Common myeloid progenitor, CD34-positive (primary cell): Measurements from ENCODE around the gene FAF1.

Experiments
- CTCF ChIA-PET: fragments of 350-600 bp; sonication (Branson Sonifier 250); formaldehyde crosslinking; loops from one replicate; lab custom pipeline; 2021; ENCODE audit warnings: antibody characterized with exemption; lab: Charles Lee
- POLR2A ChIA-PET: fragments of 350-600 bp; sonication (Branson Sonifier 250); formaldehyde crosslinking; loops from one replicate; lab custom pipeline; 2021; ENCODE audit warnings: antibody characterized with exemption; lab: Charles Lee
- DNase-seq, 3 donors: peaks; one replicate each; pipeline versions ENCODE4 v3.0.0 to v3.0.0-alpha.2; 2013
- H3K27ac ChIP-seq, 2 experiments: 1 replicate in 1 of 2; 2 replicates in 1 of 2; pipeline ENCODE4 v1.7.0; 2013; ENCODE audit warnings: inconsistent platforms in 2 of 2, low read length in 2 of 2, mild to moderate bottlenecking in 2 of 2, low read depth in 1 of 2, moderate library complexity in 1 of 2; ENCODE audit not compliant: severe bottlenecking in 2 of 2, insufficient read depth in 1 of 2, poor library complexity in 1 of 2
- H3K27me3 ChIP-seq, 5 experiments: replicated peaks in 2 of 5; 1 replicate in 3 of 5; 2 replicates in 2 of 5; pipeline versions ENCODE4 v1.6.1 to v1.7.0; 2013; ENCODE audit warnings: low read length in 4 of 5, mild to moderate bottlenecking in 2 of 5, moderate library complexity in 2 of 5, inconsistent platforms in 1 of 5; ENCODE audit not compliant: insufficient read depth in 5 of 5, control insufficient read depth in 4 of 5
- H3K36me3 ChIP-seq, 4 experiments: 1 replicate in 2 of 4; 2 replicates in 2 of 4; pipeline versions ENCODE4 v1.6.1 to v1.7.0; 2013; ENCODE audit warnings: low read length in 3 of 4, control low read depth in 1 of 4, mild to moderate bottlenecking in 1 of 4; ENCODE audit not compliant: control insufficient read depth in 4 of 4, insufficient read depth in 4 of 4
- H3K4me1 ChIP-seq, 4 experiments: 1 replicate in 3 of 4; 2 replicates in 1 of 4; pipeline versions ENCODE4 v1.6.1 to v1.7.1; 2013; ENCODE audit warnings: low read length in 3 of 4, mild to moderate bottlenecking in 3 of 4, control low read depth in 1 of 4, inconsistent platforms in 1 of 4, moderate library complexity in 1 of 4; ENCODE audit not compliant: control insufficient read depth in 4 of 4, insufficient read depth in 4 of 4; ENCODE audit errors: control extremely low read depth in 1 of 4
- H3K4me3 ChIP-seq, 7 experiments: 1 replicate in 4 of 7; 2 replicates in 3 of 7; pipeline versions ENCODE4 v1.5.1 to v1.7.0; 2013; ENCODE audit warnings: mild to moderate bottlenecking in 7 of 7, low read length in 6 of 7, moderate library complexity in 6 of 7, inconsistent platforms in 2 of 7, low read depth in 2 of 7, control low read depth in 1 of 7; ENCODE audit not compliant: insufficient read depth in 4 of 7, control insufficient read depth in 1 of 7; ENCODE audit errors: extremely low read depth in 1 of 7
- H3K9me3 ChIP-seq, 5 experiments: 1 replicate in 4 of 5; 2 replicates in 1 of 5; pipeline versions ENCODE4 v1.6.1 to v1.7.1; 2013; ENCODE audit warnings: low read length in 4 of 5, mild to moderate bottlenecking in 2 of 5, inconsistent platforms in 1 of 5, low read depth in 1 of 5, moderate library complexity in 1 of 5; ENCODE audit not compliant: control insufficient read depth in 4 of 5, insufficient read depth in 2 of 5; ENCODE audit errors: control extremely low read depth in 1 of 5
- WGBS: methylation state at CpG from one replicate; pipeline ENCODE4 v1.1.5; 2013; ENCODE audit not compliant: insufficient coverage; 5-methylcytosine and 5-hydroxymethylcytosine counted together

Gene FAF1

DNA sequence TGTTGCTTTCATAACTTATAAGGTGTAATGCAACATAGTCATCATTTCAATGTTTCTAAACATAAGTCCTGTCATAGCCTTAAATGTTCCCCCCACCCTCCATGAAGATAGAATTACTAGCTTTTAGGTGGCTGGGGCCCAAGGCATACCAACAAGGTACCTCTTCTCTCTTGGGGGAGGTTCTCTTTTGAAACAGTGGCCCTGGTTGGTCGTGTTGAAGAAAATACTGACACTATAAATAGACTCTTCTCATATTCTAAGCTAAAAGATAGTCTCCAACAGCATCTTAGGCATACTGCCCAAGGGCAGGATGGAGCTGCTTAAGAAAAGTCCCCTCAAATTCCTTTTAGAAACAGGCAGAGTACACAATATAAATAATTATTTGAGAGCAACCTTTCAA is 255.0 kb downstream of the FAF1 start:
- no CpG with 5 or more reads among the region's 1 CpG for WGBS
- no peak overlapping the region for H3K4me3 ChIP-seq
- ChIA-PET POLR2A (no interaction called here), CTCF (interaction anchor here (1.5 kb wide), 1 partner anchor 338 kb away, joined by 6 read pairs; no protein-coding TSS in a partner anchor)
- H3K27me3 ChIP-seq = no peaks in the 10 kb centered on the region
- no peak overlapping the region for H3K27ac ChIP-seq
- H3K9me3 ChIP-seq = no peaks in the 10 kb centered on the region
- no peaks in the 10 kb centered on the region for H3K4me1 ChIP-seq
- no peaks in the 10 kb centered on the region for H3K36me3 ChIP-seq
- no peak for DNase-seq

DNA sequence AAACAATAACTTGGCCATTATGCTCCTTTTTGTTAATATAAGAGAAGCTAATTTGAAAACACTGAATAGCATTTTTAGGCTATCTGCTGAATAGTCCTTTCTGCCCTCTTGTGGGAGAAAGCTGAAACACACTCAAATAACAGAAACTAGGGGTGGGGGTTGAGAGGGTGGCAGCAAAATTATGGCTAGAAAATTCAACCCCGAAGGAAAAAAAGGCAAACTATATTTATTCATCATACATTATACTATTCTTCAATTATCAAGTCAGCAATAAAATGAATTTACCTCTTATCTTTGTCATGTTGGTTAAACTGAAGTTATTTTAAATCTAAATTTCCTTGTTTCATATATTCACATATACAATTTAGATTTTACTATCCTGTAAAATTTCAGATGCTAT is 255.9 kb downstream of the FAF1 start:
- no CpG with 5 or more reads among the region's 1 CpG for WGBS
- no peak overlapping the region for H3K4me3 ChIP-seq
- no peaks in the 10 kb centered on the region for H3K4me1 ChIP-seq
- peak; percentile 25 to 63 (median 58) for DNase-seq
- CTCF ChIA-PET = interaction anchor here (1.2 to 1.3 kb wide), 2 partner anchors 17 to 22 kb away, joined by 3 read pairs; no protein-coding TSS in a partner anchor
- H3K36me3 ChIP-seq = no peaks in the 10 kb centered on the region
- no peaks in the 10 kb centered on the region for H3K27me3 ChIP-seq
- no peak overlapping the region for H3K27ac ChIP-seq
- no peaks in the 10 kb centered on the region for H3K9me3 ChIP-seq
- POLR2A ChIA-PET = interaction anchor here (0.7 kb wide), 1 partner anchor 33 kb away, joined by 4 read pairs; no protein-coding TSS in a partner anchor

DNA sequence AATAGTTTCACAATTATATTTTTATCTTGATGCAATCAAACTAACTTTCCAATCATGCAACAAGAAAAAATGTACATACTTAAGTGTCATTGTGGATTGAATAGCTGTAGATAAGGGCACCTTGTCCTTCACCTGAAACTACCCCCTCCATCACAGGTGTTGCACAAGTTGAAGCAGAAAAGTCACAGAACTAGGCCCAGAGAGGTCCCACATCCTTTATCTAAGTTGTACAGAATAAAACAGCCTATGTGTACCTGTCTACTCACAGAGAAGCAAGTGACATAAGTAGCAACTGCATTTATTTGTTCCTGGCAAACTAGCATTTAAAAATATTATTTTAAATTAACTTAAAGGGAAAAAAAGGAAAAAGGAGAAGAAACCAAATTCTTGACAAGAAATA is 256.8 kb downstream of the FAF1 start:
- CTCF ChIA-PET = no interaction called here
- Histone ChIP-seq H3K36me3 (no peaks in the 10 kb centered on the region), H3K9me3 (no peaks in the 10 kb centered on the region), H3K27ac (no peak overlapping the region), H3K27me3 (no peaks in the 10 kb centered on the region), H3K4me1 (no peaks in the 10 kb centered on the region), H3K4me3 (no peak overlapping the region)
- POLR2A ChIA-PET = no interaction called here
- DNase-seq = no peak

DNA sequence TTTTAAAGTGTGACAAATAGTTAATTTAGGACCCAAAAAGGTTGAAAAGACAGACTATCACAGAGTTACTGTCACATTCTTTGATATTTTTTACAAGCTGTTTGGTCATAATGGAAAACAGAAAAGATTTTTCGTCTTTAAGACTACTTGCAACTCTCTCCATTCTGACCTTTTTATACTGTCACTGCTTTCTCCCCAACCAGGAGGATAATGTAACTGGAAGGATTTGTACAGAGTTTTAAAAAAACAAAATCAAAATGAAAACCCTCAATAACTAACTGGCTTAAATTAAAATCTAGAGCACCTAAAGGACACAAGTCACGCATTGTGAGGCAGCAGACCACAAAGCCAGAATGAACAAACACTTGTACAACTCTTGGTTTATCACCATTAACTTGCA is 257.7 kb downstream of the FAF1 start:
- no peaks in the 10 kb centered on the region for H3K36me3 ChIP-seq
- WGBS = no CpG with 5 or more reads among the region's 2 CpGs
- CTCF ChIA-PET = no interaction called here
- no peaks in the 10 kb centered on the region for H3K4me1 ChIP-seq
- POLR2A ChIA-PET = no interaction called here
- no peaks in the 10 kb centered on the region for H3K9me3 ChIP-seq
- no peak for DNase-seq
- no peak overlapping the region for H3K27ac ChIP-seq
- H3K4me3 ChIP-seq = no peak overlapping the region
- H3K27me3 ChIP-seq = no peaks in the 10 kb centered on the region

DNA sequence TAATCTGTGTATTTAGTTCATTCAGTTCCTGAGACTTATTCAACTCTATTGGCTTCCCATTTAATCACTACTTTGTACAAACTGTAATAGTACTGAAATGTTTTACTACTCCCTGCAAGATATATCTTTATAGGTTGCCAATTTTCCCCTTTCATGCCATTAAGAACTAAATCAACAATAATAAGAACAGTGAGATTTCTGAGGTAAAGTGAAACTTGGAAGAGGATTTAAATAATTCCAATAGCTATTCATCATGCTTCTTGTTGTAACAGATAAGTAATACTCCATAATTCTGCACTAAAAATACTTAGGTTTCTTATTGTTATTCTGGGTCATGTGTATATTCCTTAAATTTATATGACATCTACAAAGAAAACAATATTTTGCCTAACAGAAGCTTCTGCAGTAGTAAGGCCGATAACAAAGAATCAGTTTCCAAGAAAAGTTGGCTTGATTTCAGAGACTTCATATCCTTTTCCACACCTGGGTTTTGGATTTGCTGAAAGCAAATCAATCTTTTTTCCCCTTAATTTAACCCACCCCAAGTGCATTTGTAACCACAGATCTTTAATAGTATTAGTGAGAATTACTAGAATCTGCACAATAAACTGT is 258.3 kb downstream of the FAF1 start:
- no peak for DNase-seq
- Histone ChIP-seq H3K4me1 (no peaks in the 10 kb centered on the region), H3K27ac (no peak overlapping the region), H3K36me3 (no peaks in the 10 kb centered on the region), H3K9me3 (no peaks in the 10 kb centered on the region), H3K27me3 (no peaks in the 10 kb centered on the region), H3K4me3 (no peak overlapping the region)
- ChIA-PET POLR2A (no interaction called here), CTCF (no interaction called here)
- WGBS = 100% methylated on average over 1 of the region's 1 CpG

DNA sequence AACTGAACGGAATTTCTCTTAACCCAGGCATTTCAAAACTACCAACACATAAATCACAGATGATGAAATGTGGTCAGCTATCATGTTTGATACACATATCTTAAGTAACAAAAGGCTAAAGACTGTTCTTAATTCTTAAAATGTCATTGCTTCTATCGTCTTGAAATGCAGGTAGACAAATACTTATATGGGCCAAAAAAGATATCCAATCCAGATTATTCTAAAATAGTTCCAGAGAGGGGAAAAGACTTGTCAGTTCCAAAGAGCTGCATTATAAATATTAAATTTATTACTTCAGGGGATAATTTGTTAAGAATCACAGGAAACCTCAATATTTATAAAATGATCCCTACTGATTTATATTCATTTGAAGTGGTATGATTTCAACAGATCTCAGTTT is 259.4 kb downstream of the FAF1 start:
- no CpG with 5 or more reads among the region's 2 CpGs for WGBS
- CTCF ChIA-PET = interaction anchor here (0.7 kb wide), 1 partner anchor 434 kb away, joined by 3 read pairs; no protein-coding TSS in a partner anchor
- H3K4me1 ChIP-seq = no peaks in the 10 kb centered on the region
- H3K36me3 ChIP-seq = no peaks in the 10 kb centered on the region
- no peaks in the 10 kb centered on the region for H3K27me3 ChIP-seq
- POLR2A ChIA-PET = no interaction called here
- H3K4me3 ChIP-seq = no peak overlapping the region
- no peak overlapping the region for H3K27ac ChIP-seq
- H3K9me3 ChIP-seq = no peaks in the 10 kb centered on the region
- DNase-seq = no peak

DNA sequence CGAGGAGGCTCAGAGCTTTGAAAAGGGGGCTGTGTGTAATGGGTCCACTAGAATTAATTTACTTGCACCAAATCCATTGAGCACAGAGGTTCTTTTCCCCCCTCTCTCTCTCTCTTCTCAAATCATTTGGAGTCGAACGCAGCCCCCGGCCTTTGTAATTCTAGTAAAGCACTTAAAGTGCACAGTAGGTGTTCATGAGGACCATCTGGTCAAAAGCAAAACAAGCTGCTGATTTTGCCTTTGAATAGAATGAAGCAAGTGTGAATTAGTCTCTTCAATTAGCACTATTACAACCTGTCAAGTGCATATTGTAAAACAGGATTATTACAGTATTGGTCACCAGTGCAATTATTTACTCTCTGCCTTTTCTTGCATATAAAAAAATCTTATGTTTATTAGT is 259.9 kb downstream of the FAF1 start:
- Histone ChIP-seq H3K27me3 (no peaks in the 10 kb centered on the region), H3K4me1 (no peaks in the 10 kb centered on the region), H3K36me3 (no peaks in the 10 kb centered on the region), H3K9me3 (no peaks in the 10 kb centered on the region), H3K4me3 (no peak overlapping the region), H3K27ac (no peak overlapping the region)
- DNase-seq = no peak
- POLR2A ChIA-PET = interaction anchor here (0.7 kb wide), 1 partner anchor 973 kb away, joined by 3 read pairs; no protein-coding TSS in a partner anchor
- WGBS = 100% methylated on average over 1 of the region's 4 CpGs
- CTCF ChIA-PET = interaction anchor here (0.7 kb wide), 1 partner anchor 433 kb away, joined by 3 read pairs; no protein-coding TSS in a partner anchor
